GM18867 (cell line): ENCODE data around the gene BCL11A.

Experiments
- ATAC-seq: cut with Tn5 transposase; IDR thresholded peaks from one replicate; pipeline ENCODE4 v1.9.1; 2021; ENCODE audit warnings: mild to moderate bottlenecking, moderate library complexity; ENCODE audit not compliant: unreplicated experiment

Gene BCL11A

DNA sequence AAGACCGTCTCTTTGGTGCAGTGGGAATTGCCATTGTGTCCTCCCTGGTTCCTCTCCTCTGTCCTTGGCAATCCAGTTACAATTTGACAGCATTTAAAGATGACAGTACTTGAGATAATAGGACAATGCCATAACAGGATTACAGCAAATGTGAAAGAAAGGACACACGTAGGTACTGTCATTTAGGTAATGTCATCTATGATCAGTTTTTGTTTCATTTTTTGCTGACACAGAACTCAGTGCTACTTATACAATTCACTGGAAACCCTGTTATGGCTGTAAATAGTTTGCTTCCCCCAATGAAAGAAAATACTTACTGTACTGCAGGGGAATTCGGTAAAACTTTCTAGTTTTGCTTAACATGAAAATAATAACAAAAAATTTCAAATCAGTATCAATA is 65.2 kb downstream of the BCL11A start:
- ATAC-seq: peak; percentile 71

DNA sequence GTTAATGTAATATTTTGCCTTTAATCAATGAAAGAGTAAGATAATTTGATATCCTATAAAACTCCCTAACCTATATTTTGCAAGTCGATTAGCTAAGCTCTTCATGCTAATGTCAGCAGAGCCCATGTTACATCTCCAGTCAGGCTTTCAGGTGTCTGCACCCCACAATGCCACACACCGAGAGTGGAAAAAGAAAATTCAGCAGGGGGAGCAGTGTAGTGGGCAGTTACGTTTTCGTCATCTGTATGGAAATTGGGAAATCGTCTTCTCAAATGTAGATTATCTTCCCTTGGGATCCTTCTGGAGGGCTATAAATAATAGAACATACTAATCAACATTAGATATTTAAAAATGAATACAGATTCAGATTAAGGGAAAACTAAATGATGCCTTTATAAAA is 66.3 kb downstream of the BCL11A start:
- ATAC-seq: no peak

DNA sequence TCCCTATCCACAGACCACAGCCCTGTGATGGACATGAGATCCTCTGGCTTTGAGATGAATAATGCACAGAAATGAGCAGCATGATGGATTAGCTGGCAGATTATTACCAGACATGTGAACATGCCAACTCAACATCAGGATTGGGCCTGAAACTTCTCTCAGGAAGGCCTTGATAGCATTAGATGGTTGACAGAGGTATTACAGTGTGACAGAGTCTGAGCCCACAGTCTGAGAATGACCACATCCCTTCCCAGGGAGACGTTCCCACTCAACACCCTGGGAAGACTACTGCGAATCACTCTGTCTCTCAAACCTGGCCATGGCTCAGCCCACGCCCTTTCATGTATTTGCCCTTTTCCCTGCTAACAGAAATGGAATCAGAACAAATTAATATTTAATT is 66.9 kb downstream of the BCL11A start:
- no peak for ATAC-seq

- ATAC-seq: no peak
Observed at GRCh38 chr2:60486067-60486466, 67.4 kb downstream of the BCL11A start.

GRCh38 chr2:60485550-60485949 is 67.9 kb downstream of the BCL11A start:
- no peak for ATAC-seq

GRCh38 chr2:60485055-60485454 is 68.4 kb downstream of the BCL11A start:
- ATAC-seq: no peak

- no peak for ATAC-seq
Observed at GRCh38 chr2:60484133-60484645, 69.3 kb downstream of the BCL11A start.

DNA sequence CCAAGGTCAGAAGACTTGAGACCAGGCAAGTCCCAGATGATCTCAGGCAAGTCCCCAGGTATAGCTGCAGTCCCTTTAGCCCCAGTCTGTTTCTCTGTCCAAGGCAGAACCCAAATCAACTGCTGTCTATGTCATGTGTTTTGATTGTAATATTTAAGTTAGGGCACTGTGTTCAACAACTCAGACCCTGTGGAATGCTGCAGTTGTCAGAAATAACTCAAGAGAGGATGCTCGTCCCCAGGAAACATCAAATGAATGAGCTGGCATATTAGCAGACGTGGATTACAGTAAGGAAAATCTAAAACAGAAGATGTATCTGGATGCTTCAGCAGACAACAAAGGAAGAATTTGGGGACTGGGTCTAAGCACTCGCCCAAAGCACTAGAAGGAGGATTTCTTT is 70.1 kb downstream of the BCL11A start:
- ATAC-seq: no peak

- ATAC-seq: no peak
Observed at GRCh38 chr2:60482222-60482621, 71.2 kb downstream of the BCL11A start.

DNA sequence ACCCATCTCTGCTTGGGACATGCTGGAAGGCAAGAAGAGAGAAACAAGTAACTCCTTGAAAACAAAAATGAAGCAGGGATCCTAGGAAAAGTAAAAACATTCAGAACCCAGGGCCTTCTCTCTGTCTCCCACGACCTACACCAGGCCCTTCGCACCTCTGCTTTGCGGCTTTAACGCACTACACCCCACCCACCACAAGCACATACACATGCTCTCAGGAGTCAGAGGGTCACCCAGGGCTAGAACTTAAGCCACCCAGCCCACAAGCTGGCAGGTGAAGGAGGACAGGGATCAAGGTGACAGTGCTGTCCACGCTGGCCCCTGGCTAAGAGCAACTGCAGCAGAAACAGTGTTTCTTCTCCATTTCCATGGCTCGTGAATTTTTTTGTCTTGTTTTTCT is 72.2 kb downstream of the BCL11A start:
- no peak for ATAC-seq

DNA sequence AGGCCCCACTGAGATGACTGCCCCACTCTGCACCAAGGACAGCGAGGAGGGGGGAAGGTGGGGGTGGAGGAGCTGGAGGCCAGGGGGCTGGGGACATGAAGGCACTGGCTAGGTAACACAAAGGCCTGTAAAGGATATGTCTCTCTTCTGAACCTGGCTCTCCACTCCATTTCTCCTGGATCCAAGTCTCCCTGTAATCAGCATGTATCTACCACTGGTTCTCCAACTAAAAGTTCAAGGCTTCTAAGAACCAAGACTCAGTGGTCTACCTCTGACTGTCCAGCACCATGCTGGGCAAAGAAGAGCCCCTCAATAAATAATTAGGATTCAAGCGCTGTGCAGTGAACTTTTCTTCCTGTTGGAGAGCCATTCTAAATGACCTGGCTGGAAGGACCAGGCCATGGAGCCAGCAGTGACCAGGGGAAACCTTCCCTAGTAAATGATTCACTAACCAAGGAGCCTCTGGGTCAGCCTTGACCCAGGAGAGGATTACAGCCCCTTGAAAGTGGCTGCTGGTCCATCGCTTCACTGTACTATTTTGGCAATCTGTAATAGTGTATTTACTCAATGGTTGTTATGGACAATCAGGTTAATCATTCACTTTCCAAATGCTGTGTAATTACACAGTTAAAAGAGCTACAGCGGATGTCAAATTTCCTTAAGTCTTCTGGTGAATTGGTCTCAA is 73.2 kb downstream of the BCL11A start:
- no peak for ATAC-seq

- ATAC-seq: no peak
Observed at GRCh38 chr2:60479226-60480088, 74.0 kb downstream of the BCL11A start.

- ATAC-seq: no peak
Observed at GRCh38 chr2:60478660-60479059, 74.8 kb downstream of the BCL11A start.

DNA sequence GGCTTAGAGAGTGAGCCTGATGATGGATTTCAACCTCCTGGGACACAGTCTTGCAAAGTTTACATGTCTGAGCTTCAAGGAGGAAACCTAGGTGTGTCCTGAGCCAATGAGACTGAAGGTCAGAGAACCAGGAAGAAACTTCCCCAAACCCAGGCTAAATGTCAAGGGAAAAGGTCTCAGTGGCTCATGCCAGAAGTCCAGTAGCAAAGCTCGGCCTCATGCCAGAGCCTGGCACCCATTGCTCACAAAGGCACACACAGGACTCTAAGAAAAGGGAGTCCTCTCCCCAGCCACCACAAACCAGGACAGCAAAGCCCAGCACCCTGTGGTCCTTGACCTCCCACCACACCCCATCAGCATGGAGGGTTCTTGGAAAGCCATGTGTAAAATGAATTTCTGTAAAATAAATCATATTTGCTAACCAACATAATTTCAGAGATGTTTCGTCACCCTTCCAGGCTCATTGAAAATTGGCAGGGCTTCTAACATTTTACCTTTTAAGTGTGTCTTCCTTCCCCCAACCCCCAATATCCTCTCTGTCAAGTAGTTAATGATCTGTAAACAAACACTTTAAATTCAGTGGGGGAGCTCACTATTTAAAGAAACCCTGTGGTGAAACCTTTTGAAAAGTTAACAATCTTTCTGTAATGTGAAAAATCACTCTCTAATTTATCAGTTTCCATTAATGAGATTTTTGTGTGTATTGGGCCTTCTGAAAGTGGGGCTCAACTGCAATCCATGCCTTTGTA is 77.1 kb downstream of the BCL11A start:
- no peak for ATAC-seq

GRCh38 chr2:60475123-60475830 is 78.2 kb downstream of the BCL11A start:
- no peak for ATAC-seq

GRCh38 chr2:60474301-60474700 is 79.2 kb downstream of the BCL11A start:
- no peak for ATAC-seq

DNA sequence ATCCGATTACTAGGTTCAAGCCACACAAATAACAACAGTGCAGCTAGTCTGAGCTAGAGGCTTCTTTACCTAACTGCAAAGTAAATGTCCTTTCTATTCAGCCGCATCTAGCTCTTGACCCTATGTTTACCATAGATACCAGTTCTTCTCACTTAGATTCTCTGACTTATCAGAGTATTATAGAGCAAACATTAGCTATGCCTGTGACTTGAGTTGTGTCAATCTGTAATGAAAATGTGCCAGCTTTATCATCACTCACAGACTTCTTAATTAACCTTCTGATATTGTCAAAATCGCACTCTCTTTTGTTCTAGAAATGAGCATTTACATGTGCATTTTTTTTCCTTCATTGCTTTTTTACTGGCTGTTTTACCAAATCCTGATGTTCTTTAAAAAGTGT is 79.9 kb downstream of the BCL11A start:
- ATAC-seq: no peak

DNA sequence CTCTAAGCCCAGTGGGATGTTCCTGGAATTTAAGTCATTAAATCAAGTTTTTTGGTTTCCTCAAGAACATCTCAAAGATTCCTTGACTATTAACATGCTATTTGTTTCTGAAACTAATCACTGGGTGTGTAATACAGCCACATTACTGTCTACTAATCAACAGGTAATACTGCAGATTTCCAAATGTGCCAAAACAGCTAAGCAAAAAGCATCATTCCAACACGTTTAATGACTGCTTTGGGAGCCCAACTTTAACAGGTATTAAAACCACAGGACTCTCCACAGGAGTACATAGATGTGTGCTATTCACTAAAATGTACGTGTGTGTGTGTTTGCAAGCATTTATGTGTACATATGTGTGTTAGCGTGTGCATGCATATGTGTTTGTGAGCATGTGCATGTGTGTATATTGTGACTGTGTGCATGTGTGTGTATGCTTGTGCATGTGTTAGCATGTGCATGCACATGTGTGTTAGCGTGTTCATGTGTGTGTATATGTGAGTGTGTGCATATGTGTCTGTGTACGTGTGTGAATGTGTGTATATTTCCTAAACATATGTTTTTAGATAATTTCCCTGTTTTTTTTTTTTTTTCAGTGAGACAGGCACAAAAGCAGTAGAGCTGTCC is 80.7 kb downstream of the BCL11A start:
- no peak for ATAC-seq

DNA sequence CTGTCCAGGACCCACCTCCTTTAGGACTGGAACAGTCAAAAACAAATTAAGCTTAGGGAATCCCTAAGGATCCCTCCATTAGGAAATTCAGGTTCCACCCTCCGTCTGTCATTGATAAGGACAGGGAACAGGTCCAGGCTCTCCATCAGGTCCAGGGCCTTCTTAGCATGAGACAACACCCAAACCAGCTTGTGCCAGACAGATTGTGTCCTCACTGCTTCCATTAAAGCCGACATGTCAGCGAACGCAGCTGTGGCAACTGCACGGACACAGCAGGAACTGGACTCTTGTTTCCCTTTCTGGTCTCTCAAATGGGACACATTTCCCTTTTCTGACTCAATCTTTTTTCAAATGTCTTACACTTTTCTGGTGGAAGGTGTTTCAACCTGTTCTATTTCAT is 81.4 kb downstream of the BCL11A start:
- no peak for ATAC-seq

DNA sequence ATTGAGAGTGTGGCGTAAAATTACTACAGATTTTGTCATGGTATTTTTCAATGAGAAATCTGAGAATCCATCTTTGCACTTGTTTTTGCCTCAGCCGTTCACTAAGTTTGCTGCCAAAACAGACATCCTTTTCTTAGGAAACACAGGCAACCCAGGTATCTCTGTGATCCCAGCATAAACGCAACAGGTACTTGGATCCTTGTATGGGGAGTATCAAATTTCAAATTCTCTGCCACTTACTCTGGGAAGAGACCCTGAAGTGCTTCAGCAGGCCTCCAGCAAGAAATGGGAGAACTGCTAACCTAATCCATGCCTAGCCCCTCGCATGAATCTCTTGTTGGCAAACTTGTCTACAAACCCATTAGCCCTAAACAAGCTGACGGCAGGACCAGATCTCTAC is 83.1 kb downstream of the BCL11A start:
- ATAC-seq: no peak
